Effector memory CD4-positive, alpha-beta T cell (primary cell): ENCODE data around the gene SIK3.

Experiments
- DNase-seq, 3 donors: peaks; one replicate each; pipeline ENCODE4 v3.0.0-alpha.2; 2020
- H3K27ac ChIP-seq: 2 replicates; pipeline ENCODE4 v1.7.0; 2013; ENCODE audit warnings: mild to moderate bottlenecking, low read length, moderate library complexity; ENCODE audit not compliant: insufficient read depth, poor library complexity, severe bottlenecking
- H3K27me3 ChIP-seq: replicated peaks from 2 replicates; pipeline ENCODE4 v1.7.0; 2013; ENCODE audit warnings: mild to moderate bottlenecking, low read length; ENCODE audit not compliant: insufficient read depth, control insufficient read depth, poor library complexity, severe bottlenecking
- H3K36me3 ChIP-seq: 2 replicates; pipeline ENCODE4 v1.7.0; 2013; ENCODE audit warnings: mild to moderate bottlenecking, low read length, moderate library complexity; ENCODE audit not compliant: control insufficient read depth, insufficient read depth
- H3K4me1 ChIP-seq: 2 replicates; pipeline ENCODE4 v1.7.0; 2013; ENCODE audit warnings: low read length, mild to moderate bottlenecking; ENCODE audit not compliant: control insufficient read depth, insufficient read depth, poor library complexity, severe bottlenecking
- H3K4me3 ChIP-seq: 2 replicates; pipeline ENCODE4 v1.7.0; 2013; ENCODE audit warnings: low read length, low read depth, mild to moderate bottlenecking; ENCODE audit not compliant: insufficient read depth, poor library complexity, severe bottlenecking
- H3K9me3 ChIP-seq: 2 replicates; pipeline ENCODE4 v1.7.0; 2013; ENCODE audit warnings: mild to moderate bottlenecking, low read length, moderate library complexity; ENCODE audit not compliant: control insufficient read depth

Gene SIK3

GRCh38 chr11:117076941-117077691 is 21.1 kb downstream of the SIK3 start:
- Histone ChIP-seq H3K4me3 (no peak overlapping the region), H3K27ac (no peak overlapping the region), H3K27me3 (no peaks in the 10 kb centered on the region), H3K36me3 (no peaks in the 10 kb centered on the region), H3K9me3 (no peaks in the 10 kb centered on the region), H3K4me1 (peaks cover 27% of the 10 kb centered on the region)
- no peak for DNase-seq

- no peak overlapping the region for H3K4me3 ChIP-seq
- H3K27ac ChIP-seq, result no peak overlapping the region
- H3K4me1 ChIP-seq, result peaks cover 27% of the 10 kb centered on the region
- DNase-seq, result no peak
- no peaks in the 10 kb centered on the region for H3K36me3 ChIP-seq
- H3K27me3 ChIP-seq, result no peaks in the 10 kb centered on the region
- H3K9me3 ChIP-seq, result no peaks in the 10 kb centered on the region
These were observed 23.0 kb downstream of the SIK3 start for GRCh38 chr11:117075186-117075585.

- peaks cover 27% of the 10 kb centered on the region for H3K4me1 ChIP-seq
- H3K27ac ChIP-seq, result no peak overlapping the region
These were observed 24.1 kb downstream of the SIK3 start for GRCh38 chr11:117074119-117074518.

GRCh38 chr11:117073539-117073938 is 24.7 kb downstream of the SIK3 start:
- Histone ChIP-seq H3K27ac (no peak overlapping the region), H3K4me3 (no peak overlapping the region), H3K27me3 (no peaks in the 10 kb centered on the region), H3K9me3 (no peaks in the 10 kb centered on the region), H3K36me3 (no peaks in the 10 kb centered on the region), H3K4me1 (peaks cover 27% of the 10 kb centered on the region)
- no peak for DNase-seq

More at GRCh38 chr11:117074119-117074518, 24.1 kb downstream of the SIK3 start:
- Histone ChIP-seq H3K36me3 (no peaks in the 10 kb centered on the region), H3K27me3 (no peaks in the 10 kb centered on the region), H3K9me3 (no peaks in the 10 kb centered on the region), H3K4me3 (no peak overlapping the region)
- no peak for DNase-seq

- Histone ChIP-seq H3K27me3 (no peaks in the 10 kb centered on the region), H3K4me1 (peaks cover 23% of the 10 kb centered on the region), H3K36me3 (no peaks in the 10 kb centered on the region), H3K9me3 (no peaks in the 10 kb centered on the region), H3K4me3 (no peak overlapping the region), H3K27ac (no peak overlapping the region)
- no peak for DNase-seq
These were observed 25.4 kb downstream of the SIK3 start for GRCh38 chr11:117072517-117073461.

GRCh38 chr11:117071344-117071787 is 26.9 kb downstream of the SIK3 start:
- Histone ChIP-seq H3K9me3 (no peaks in the 10 kb centered on the region), H3K4me1 (peaks cover 13% of the 10 kb centered on the region), H3K27ac (no peak overlapping the region), H3K4me3 (no peak overlapping the region), H3K36me3 (no peaks in the 10 kb centered on the region), H3K27me3 (no peaks in the 10 kb centered on the region)
- DNase-seq, result no peak

GRCh38 chr11:117070016-117070415 is 28.2 kb downstream of the SIK3 start:
- no peaks in the 10 kb centered on the region for H3K27me3 ChIP-seq
- no peak overlapping the region for H3K27ac ChIP-seq
- no peaks in the 10 kb centered on the region for H3K9me3 ChIP-seq
- H3K36me3 ChIP-seq, result no peaks in the 10 kb centered on the region
- H3K4me3 ChIP-seq, result no peak overlapping the region
- DNase-seq, result no peak
- H3K4me1 ChIP-seq, result peaks cover 13% of the 10 kb centered on the region

- no peaks in the 10 kb centered on the region for H3K9me3 ChIP-seq
- H3K36me3 ChIP-seq, result no peaks in the 10 kb centered on the region
- H3K4me3 ChIP-seq, result no peak overlapping the region
- no peaks in the 10 kb centered on the region for H3K27me3 ChIP-seq
- peaks cover 16% of the 10 kb centered on the region for H3K4me1 ChIP-seq
- no peak for DNase-seq
- H3K27ac ChIP-seq, result no peak overlapping the region
These were observed 29.8 kb downstream of the SIK3 start for GRCh38 chr11:117068303-117068860.

GRCh38 chr11:117066959-117067358 is 31.3 kb downstream of the SIK3 start:
- Histone ChIP-seq H3K27ac (no peak overlapping the region), H3K27me3 (no peaks in the 10 kb centered on the region), H3K4me3 (no peak overlapping the region), H3K36me3 (no peaks in the 10 kb centered on the region), H3K9me3 (no peaks in the 10 kb centered on the region), H3K4me1 (peaks cover 20% of the 10 kb centered on the region)
- no peak for DNase-seq
